Bone marrow (tissue), 2 donors: ENCODE data around the gene CD7.
"Not testable (repeated sequence)": the region's sequence is repeated elsewhere in the genome, so short reads cannot be mapped to it uniquely, and the experiment has no call there.

Experiments
- DNase-seq, 2 donors: peaks; one replicate each; lab custom pipeline; 2025; lab: John Stamatoyannopoulos, UW

Gene CD7

DNA sequence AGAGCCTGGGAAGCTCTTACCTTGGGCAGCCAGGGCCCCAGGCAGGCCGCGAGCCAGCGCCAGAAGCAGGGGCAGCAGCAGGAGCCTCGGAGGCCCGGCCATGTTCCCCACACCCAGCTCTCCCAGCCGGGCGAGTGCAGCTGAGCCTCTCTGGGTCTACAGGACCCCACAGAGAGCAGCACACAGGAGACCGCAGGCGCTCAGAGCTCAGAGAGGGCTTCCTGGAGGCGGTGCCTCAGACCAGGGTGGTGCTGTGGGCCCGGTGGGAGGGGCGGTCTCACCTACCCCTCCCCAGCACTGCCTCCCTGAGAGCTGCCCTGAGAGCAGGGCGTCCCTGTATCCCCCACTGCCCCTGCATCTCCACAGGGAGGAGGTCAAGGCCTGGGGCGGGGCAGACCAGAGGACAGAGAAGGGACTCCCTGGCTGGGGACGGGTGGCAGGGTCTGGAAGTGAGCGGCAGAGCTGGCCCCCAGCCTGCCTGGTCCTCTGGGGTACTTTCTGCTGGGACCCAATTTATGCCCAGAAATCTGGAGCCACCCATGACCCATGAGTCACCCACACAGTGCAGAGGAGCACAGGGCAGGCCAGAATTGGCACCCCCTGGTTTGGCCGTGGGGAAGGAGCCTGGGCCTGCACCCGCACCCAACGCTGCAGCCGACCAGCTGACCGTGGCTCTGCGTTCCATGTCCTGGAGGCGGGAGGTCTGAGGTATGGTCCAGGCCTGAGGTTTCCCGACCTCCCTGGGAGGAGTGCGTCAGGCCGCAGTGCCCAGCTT lies at the start of gene CD7:
CD7 (minus strand) TSS at position 215 of the 775 bp plus-strand sequence; CDS start at position 102, 113 bp downstream.
- DNase-seq, result no peak

DNA sequence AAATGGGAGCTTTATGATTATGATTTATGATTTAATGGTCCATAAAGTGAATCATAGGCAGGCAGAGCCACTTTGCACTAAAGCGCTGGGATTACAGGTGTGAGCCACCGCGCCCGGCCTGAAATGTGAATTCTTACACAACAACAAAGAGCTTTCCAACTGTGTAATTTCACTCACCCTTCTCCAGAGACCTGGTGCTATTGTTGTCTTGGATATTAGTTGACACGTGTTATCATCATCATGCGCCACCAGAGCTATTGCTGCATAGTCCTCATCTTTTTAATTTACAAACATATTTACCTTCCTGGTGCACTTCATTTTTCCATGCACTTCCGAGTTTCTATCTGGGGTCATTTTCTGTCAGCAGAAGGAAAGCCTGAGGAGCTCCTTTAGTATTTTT lies 49.3 kb upstream of the CD7 start:
- no peak for DNase-seq

DNA sequence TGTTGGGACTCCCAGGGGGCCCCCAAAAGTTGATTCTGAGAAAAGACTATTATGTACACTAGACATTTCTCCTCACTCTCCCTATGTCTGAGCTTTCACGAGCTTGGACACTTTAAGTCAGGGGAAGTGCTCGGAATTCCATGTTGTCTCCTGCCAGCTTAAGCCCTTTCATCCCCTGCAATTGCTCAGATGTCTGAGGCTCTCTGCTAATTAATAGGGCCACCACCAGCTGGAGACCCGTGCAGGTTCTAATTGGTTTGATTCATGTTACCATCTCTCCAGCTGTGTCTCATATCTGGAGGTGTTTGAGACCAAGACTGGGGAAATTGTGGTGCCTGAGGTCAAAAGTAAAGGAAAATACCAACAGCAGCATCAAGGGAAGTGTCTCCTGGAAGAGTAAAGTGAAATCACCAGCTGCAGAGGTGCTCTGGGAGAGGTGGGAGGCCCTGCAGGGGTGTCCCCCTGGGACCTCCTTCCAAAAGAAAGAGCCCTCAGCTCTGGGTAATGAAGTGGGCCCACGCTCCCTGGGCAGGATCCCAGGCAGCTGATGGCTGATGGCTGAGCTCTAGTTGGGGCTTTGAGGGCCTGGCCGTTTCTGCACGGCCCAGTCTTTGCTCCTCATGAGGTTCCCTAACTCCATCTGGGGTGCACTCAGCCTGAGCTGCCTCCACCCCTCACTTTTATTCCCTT lies 48.3 kb upstream of the CD7 start:
- no peak for DNase-seq

DNA sequence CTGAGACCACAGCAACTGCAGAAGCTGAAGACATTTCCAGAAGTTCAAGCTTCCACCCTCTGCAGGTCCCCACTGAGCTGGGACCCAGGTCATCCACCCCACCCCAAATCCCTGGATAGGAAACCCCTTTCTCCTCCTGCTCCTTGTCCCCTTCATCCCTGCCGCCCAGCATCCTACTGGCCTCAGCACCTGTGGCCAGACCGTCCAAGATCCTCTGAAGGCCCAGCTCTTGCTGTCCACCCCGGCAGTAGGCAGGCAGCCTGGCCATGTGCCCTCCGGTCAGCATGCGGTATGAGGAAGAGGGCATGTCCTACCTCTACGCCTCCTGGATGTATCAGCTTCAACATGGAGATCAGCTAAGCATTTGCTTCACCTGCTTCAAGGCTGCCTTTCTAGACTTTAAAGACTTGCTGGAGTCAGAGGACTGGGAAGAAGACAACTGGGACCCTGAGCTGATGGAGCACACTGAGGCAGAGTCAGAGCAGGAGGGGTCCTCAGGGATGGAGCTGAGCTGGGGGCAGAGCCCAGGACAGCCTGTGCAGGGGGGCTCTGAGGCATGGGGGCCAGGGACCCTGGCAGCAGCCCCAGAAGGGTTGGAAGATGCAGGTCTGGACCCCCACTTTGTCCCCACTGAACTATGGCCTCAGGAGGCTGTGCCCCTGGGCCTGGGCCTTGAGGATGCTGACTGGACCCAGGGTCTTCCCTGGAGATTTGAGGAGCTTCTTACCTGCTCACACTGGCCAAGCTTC lies 44.7 kb upstream of the CD7 start:
- DNase-seq, result no peak

DNA sequence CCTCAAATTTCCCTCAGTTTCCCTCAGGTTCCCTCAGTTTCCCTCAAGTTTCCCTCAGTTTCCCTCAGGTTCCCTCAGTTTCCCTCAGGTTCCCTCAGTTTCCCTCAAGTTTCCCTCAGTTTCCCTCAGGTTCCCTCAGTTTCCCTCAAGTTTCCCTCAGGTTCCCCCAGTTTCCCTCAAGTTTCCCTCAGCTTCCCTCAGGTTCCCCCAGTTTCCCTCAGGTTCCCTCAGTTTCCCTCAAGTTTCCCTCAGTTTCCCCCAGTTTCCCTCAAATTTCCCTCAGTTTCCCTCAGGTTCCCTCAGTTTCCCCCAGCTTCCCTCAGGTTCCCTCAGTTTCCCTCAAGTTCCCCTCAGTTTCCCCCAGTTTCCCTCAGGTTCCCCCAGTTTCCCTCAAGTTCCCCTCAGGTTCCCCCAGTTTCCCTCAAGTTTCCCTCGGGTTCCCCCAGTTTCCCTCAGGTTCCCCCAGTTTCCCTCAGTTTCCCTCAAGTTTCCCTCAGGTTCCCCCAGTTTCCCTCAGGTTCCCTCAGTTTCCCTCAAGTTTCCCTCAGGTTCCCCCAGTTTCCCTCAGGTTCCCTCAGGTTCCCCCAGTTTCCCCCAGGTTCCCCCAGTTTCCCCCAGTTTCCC lies 42.2 kb upstream of the CD7 start:
- not testable (repeated sequence) for DNase-seq

DNA sequence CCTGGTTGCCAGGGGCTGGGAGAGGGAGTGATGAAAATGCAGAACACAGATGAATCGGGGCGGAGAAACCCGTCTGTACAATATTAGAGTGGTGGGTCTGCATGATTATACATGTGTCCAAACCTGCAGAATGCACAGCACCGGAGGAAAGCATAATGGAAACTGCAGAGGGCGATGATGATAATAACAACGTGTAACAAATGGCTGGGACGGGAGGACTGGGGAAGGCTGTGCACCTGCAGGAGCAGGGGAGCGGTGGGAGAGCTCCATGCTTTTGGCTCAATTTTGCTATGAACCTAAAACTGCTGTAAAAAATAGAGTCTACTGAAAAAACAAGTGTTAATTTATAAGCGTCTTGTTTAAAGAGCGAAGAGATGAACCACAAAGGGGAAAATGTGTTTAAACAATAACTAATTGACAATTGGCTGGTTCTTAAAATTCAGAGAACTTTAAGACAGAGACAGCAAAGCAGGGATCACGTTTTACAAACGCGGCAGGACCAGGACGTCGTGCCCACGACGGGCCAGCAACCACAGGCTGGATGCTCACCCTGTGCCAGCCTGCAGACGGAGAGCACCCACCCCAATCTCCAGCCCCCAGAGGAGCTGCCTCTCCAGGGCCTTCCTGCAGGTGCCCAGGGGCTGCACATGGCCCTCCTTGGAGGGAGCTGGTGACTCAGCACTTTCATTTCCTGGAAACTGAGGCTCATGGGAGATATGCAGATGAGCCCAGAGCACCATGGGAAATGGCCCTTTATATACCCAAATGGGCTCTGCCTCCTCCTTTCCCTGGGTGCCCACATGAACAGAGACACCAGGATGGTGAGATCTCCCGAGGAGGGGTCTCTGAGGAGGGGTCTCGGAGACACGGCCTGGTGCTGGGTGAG lies 41.3 kb upstream of the CD7 start, which contains the start of gene TEX19:
TEX19 (plus strand) TSS at position 783 of the 886 bp plus-strand sequence. CDS start 2,904 bp downstream, outside the sequence.
- DNase-seq, result no peak

DNA sequence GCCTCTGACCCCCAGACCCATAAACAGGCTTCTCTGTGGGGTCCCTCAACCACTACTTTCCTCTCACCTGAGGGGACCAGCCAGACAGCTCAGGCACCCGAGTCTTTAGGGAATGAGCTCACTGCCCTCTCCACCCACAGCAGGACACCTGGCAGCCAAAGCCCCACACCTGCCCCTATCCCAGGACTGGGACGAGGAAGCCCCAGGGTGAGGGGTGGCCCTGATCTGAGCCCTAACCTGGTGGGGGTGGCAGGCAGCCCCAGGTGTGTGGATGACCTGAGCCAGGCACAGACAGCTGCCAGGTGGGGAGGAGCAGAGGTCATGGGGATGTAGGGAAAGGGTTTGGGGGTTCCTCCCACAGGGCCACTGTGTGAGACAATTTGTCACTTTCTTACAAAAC lies 40.0 kb upstream of the CD7 start:
- DNase-seq, result no peak

DNA sequence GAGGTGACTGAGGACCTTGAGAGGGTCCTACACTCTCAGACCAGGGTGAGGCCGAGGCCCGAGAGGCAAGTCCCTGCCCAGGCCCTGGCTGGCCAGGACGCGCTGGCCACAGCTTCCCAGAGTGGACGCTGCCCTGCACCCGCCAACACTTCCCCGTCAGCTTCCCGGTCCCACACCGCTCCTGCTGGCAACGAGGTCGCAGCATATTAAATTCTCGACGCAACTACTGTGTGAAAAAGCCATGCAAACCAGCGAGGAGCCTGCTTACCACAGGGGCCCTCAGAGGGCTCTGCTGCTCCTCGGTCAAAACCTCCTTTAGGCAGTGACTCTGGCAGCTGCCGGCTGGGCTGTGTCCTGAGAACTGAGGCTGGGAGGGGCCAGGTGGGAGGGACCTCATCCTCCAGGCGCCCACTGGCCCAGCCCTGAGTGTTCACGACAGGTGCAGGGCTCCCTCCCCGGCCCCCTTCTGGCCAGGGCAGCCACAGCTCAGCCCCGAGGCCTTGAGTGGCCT lies 39.5 kb upstream of the CD7 start:
- DNase-seq, result no peak

DNA sequence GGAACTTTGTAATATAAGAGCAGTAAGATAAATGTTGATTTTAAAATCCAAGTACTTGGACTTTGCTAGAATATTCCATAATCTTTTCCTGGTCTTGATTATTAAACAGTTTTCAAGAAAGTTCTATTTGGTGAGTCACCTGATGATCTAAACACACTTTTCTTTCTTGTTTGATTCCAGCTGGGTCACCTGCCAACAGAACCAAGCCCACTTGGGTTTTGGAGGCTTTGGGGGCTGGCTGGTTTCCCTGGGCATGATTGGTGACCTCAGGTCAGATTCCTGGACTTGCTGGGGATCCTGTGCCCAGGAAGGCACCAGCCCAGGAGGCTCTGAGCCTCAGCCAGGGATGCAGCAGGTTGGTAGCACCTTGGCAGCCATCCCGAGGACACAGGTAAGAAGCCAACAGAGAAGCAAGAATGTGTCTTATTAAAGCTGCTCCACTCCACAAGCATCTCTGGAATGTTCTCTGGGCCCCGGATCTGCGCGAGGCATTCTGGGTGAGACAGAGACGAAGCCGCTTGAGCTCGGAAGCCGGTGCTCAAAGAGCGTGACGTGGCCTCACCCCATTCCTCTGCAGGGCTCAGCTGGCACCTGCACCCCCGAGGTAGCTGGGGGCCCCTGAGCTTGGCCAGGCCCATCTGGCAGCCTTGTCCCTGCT lies 38.5 kb upstream of the CD7 start:
- DNase-seq, result no peak

DNA sequence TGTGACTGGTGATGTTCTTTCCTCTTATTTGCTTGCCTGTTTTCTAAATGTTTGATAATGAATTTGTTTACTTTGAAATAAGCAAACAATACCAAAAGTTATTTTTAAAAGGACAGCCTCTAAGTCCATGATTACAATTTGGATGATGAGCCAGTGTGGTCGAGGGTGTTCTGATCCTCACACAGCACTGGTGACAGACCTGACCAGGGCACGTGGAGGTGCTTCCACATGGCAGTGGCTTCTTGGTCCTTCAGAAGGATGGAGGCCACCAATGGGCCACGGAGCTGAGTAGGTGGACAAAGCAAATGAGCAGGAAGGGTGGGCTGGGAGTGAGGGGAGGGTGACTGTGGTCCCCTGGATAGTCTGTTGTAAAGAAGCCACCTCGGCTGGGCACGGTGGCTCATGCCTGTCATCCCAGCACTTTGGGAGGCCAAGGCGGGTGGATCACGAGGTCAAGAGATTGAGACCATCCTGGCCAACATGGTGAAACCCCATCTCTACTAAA lies 37.4 kb upstream of the CD7 start:
- DNase-seq, result no peak

DNA sequence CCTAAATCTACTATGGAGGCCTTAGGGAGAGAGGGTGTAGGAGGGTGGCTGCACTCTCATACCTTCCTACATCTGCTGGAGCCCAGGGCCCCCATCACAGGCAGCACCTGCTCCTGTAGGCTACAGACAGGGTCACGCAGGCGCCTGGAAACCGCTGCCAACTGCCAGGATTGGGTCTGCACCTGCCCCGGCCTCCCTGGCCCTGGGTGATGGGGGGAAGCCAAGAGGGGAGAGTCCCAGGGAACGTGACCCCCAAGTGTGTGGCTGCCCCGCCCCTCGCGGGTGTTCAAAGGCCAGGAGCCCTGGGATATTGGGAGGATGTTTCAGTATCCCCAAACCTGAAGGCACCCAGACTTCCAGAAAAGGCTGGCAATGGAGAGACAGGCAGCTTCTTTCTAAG lies 36.1 kb upstream of the CD7 start:
- DNase-seq, result no peak

DNA sequence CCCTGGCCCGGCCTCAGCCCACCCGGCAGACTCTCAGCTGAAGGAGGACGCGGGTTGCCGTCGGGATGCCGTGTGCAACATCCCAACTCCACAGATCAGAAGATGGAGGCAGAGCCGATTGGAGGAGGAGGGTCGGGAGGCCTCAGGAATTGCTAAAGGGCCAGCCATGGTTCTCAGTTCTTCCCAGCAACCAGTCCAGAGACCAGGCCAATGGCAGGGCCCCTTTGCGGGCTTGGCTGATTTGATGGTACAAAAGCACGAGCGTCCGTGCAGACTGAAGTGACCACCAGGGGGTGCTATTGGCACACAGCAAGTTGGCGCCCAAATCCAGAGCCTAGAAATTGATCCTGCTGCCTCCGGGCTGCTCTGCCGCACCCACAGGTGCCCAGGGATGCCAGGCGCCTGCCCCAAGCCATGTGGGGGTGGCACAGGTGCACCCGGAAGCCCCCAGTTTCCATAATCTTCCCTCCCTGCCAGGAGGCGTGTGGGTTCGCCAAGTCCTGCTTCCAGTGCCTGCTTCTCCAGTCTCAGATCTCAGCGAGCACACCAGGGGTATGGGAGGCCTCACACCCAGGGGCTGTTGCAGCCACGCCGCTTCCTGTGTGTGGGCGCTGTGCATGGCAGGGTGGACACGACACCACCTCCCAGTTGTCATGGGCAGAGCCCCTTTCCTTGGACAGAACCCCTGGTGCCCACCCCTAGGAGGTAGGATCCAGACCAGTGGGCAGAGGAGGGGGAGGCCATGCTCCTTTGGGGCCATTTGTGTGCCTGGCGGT lies 34.5 kb upstream of the CD7 start:
- peak; percentile 49 to 52 for DNase-seq

DNA sequence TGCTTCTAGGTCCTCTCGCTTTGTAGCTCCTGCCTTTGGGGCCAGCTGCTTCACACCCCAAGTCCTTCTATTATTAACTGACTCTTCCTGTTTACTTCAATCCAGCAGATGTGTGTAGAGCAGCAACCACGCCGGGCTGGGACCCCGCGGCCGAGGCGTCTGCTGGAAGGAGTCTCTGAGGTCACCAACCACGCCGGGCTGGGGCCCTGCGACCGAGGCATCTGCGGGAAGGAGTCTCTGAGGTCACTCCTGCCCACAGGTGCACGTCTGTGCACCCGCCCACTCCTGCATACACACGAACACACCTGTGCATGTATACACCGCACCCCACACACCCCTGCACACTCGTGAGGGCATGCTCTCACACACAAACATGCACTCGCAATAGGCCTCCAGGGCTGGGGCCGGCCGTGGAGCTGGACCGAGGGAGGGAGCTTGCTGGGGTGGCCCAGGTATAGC lies 33.9 kb upstream of the CD7 start:
- DNase-seq, result no peak

DNA sequence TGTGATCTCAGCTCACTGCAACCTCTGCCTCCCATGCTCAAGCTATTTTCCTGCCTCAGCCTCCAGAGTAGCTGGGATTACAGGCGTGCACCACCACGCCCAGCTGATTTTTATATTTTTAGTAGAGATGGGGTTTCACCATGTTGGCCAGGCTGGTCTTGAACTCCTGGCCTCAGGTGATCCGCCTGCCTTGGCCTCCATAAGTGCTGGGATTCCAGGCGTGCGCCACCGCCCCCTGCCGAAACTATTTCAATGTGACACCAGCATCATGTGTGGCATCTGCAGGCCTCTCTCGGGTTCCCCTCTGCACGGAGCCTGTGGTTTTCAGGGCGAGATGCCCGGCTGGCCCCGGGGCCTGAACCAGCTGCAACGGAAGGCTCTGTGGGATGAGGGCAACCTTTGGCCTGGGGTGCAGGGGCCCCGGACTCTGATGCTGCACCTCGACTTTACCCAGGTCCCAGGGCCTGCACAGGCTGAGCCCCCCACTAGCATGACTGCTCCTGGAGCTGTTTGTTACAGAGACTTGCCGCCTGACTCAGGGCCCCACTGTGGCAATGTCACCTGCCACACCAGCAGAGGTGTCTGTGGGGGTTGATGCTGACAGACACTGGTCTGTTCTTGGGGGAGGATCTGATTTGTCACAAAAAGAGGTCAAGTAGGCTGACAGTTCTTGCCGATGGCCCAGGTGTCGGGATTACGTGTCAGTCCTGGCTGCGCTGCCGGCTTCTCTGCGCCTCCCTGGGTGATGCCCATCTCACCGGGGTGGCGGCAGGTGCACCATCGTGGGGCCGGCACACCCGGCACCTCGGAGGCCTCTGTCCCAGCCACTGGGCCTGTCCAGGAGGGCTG lies 33.0 kb upstream of the CD7 start:
- DNase-seq, result no peak

DNA sequence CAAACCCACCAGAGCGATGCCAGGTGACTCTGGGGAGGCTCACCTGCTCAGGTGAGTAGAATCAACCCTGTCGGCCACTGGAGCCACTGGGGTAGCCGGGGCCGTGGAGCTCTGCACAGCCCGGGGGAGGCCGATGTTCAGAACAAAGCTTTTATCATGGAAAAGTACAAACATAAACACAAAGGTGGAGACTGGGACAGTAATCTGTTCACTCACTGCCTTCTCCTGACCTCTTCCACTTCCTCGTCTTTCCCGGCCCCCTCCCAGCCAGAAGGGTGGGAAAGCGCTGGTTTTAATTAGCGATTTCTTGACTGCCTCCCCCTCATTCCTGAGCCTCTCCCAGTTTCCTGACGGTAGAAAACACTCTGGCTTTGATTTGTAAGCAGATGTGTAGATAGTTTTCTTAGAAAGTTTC lies 31.9 kb upstream of the CD7 start:
- no peak for DNase-seq

DNA sequence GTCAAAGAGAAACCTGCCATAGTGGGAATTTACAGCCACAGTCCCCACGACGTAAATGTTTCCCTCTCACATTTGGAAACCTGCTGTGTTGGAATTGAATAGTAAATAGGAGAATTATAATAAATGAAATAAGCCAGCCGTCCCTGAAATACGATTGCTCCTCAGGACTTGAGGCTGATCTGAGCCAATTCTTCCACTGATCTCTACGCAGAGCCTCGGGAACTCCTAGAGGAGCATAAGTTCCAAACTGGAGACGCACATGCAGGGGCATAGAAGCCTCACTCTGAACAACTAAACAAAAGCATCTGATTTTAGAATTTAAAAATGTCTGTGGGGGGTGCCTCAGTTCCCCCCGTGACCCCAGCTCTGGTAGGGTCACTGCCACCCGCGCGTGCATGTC lies 31.5 kb upstream of the CD7 start:
- no peak for DNase-seq

DNA sequence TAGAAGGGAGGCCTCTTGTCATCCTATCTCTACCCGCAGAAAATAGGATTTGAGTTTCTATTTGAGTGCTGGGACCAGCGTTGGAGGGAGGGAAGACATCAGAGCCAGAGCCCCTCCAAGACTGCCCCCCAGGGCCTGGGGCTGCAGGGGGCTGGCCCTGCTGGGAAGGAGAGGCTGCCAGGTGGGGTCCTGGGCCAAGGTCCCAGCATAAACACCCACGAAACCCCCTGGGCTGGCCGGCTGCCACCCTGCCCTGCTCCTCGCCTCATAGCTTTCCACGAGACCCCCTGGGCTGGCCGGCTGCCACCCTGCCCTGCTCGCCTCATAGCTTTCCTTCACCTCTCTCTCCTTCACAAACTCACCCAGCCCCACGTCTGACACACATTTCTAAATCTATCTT lies 31.0 kb upstream of the CD7 start:
- no peak for DNase-seq

DNA sequence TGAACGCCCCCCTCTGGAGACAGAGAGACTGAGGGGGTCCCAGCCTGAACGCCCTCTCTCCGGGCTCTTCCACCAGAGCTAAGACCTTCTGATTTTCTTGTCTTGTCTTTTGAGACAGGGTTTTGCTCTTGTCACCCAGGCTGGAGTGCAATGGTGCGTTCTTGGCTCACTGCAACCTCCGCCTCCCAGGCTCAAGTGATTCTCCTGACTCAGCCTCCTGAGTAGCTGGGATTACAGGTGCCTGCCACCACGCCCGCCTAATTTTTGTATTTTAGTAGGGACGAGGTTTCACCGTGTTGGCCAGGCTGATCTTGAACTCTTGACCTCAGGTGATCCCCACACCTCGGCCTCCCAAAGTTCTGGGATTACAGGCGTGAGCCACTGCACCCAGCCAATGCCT lies 30.6 kb upstream of the CD7 start:
- DNase-seq, result not testable (repeated sequence)
